Naive thymus-derived CD4-positive, alpha-beta T cell (primary cell): ENCODE measurements around the gene VAV3. TPM values are rescaled to one million over a fixed set of nuclear protein-coding genes. Genes with fewer than 3 reads are reported as not detected.

ENCODE experiments used
- ATAC-seq: fragments of 150-1000 bp; cut with Tn5 transposase; 2 replicates; pipeline ENCODE4 v1.10.0; 2021; ENCODE audit warnings: mild to moderate bottlenecking, moderate library complexity
- CTCF ChIA-PET: fragments of 350-600 bp; sonication (Branson Sonifier 250); formaldehyde crosslinking; loops from one replicate; lab custom pipeline; 2021; ENCODE audit warnings: antibody characterized with exemption; lab: Charles Lee
- POLR2A ChIA-PET: fragments of 350-600 bp; sonication (Branson Sonifier 250); formaldehyde crosslinking; loops from one replicate; lab custom pipeline; 2021; ENCODE audit warnings: antibody characterized with exemption, inconsistent platforms; lab: Charles Lee
- DNase-seq, 9 donors: peaks; one replicate each; pipeline versions ENCODE4 v3.0.0 to v3.0.0-alpha.2; 2020 to 2022; ENCODE audit warnings: mixed read lengths in 1 of 9
- H3K27ac ChIP-seq: one replicate; pipeline ENCODE4 v1.7.0; 2013; ENCODE audit warnings: mild to moderate bottlenecking, low read depth, low read length, moderate library complexity
- H3K27me3 ChIP-seq, 2 donors: one replicate each; pipeline ENCODE4 v1.7.0; 2013; ENCODE audit warnings: low read length in 2 of 2, mild to moderate bottlenecking in 2 of 2, moderate library complexity in 2 of 2; ENCODE audit not compliant: control insufficient read depth in 2 of 2, insufficient read depth in 2 of 2
- H3K36me3 ChIP-seq, 3 experiments: 1 replicate in 2 of 3; 2 replicates in 1 of 3; pipeline ENCODE4 v1.7.0; 2013; ENCODE audit warnings: low read length in 3 of 3, mild to moderate bottlenecking in 3 of 3, moderate library complexity in 1 of 3; ENCODE audit not compliant: insufficient read depth in 3 of 3, control insufficient read depth in 2 of 3
- H3K4me1 ChIP-seq, 2 donors: one replicate each; pipeline ENCODE4 v1.7.0; 2013; ENCODE audit warnings: low read length in 2 of 2, mild to moderate bottlenecking in 2 of 2, moderate library complexity in 1 of 2; ENCODE audit not compliant: control insufficient read depth in 2 of 2, insufficient read depth in 2 of 2
- H3K4me3 ChIP-seq: 2 replicates; pipeline ENCODE4 v1.7.0; 2013; ENCODE audit warnings: mild to moderate bottlenecking, low read length
- H3K9me3 ChIP-seq, 3 experiments: 1 replicate in 2 of 3; 2 replicates in 1 of 3; pipeline ENCODE4 v1.7.0; 2013; ENCODE audit warnings: low read length in 3 of 3; ENCODE audit not compliant: control insufficient read depth in 2 of 3
- H3K27ac Mint-ChIP-seq, 9 donors: one replicate each; pipeline ENCODE4 v1.8.0; 2020 to 2022; ENCODE audit warnings: mixed read lengths in 9 of 9, mild to moderate bottlenecking in 8 of 9, moderate library complexity in 5 of 9, inconsistent platforms in 2 of 9
- H3K27me3 Mint-ChIP-seq, 5 donors: one replicate each; pipeline ENCODE4 v1.8.0; 2021 to 2022; ENCODE audit warnings: mixed read lengths in 5 of 5, mild to moderate bottlenecking in 1 of 5
- H3K36me3 Mint-ChIP-seq, 5 donors: one replicate each; pipeline ENCODE4 v1.8.0; 2020 to 2022; ENCODE audit warnings: mixed read lengths in 5 of 5, mild to moderate bottlenecking in 3 of 5, inconsistent platforms in 1 of 5
- H3K4me1 Mint-ChIP-seq, 7 donors: one replicate each; pipeline ENCODE4 v1.8.0; 2020 to 2022; ENCODE audit warnings: mixed read lengths in 7 of 7, mild to moderate bottlenecking in 3 of 7, inconsistent platforms in 1 of 7
- H3K4me3 Mint-ChIP-seq, 10 donors: one replicate each; pipeline ENCODE4 v1.8.0; 2020 to 2022; ENCODE audit warnings: mild to moderate bottlenecking in 10 of 10, mixed read lengths in 10 of 10, moderate library complexity in 6 of 10, inconsistent platforms in 2 of 10
- H3K9me3 Mint-ChIP-seq, 11 donors: one replicate each; pipeline ENCODE4 v1.8.0; 2020 to 2022; ENCODE audit warnings: mixed read lengths in 11 of 11, mild to moderate bottlenecking in 4 of 11, inconsistent platforms in 1 of 11, moderate library complexity in 1 of 11
- intact Hi-C, 2 donors: fragments of 100-400 bp; cut with micrococcal nuclease; formaldehyde crosslinking; loops; one replicate each; pipeline ENCODE4 v1.15.1; 2023
- polyA plus RNA-seq, 2 donors: library from polyadenylated mRNA; unstranded; fragments of 300-500 nt; fragmentation: Illumina TruSeq; gene quantifications; one replicate each; pipeline ENCODE4 v1.2.3, GENCODE V29; 2021
- total RNA-seq, 6 experiments: library from RNA in 5 of 6; stranded (reverse) in 5 of 6; gene quantifications; 1 replicate in 5 of 6; 2 replicates in 1 of 6; pipeline ENCODE4 v1.2.3 and lab custom pipeline; 2021 to 2026

Gene VAV3
- total and polyA plus RNA-seq, 7 experiments from 2014 or later = 1.3 to 23.2 (median 2.7) TPM

DNA sequence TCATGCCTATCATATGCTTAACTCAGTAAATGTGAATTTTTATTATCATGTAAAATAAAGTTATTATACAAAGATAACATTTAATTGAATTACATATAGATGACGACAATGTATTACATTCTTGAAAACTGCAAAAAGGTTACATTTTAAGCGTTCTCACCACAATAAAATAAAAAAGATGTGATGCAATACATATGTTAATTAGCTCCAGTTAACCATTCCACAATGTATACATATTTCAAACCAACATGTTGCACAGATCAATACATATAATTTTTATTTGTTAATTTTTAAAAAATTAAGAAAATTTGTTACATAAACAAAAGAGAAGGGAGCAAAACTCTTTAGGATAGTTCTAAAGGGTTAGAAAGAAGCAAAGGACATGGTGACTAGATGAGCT, 183.7 kb downstream of the VAV3 start:
- Mint-ChIP-seq H3K9me3 (no peaks in the 10 kb centered on the region), H3K4me1 (peaks cover 14 to 28% (median 16%) of the 10 kb centered on the region in 7 donors), H3K4me3 (no peak overlapping the region), H3K27ac (no peak overlapping the region), H3K27me3 (peaks cover 0 to 2% (median 0%) of the 10 kb centered on the region in 5 donors), H3K36me3 (no peaks in the 10 kb centered on the region)
- DNase-seq = no peak
- ChIA-PET POLR2A (no interaction called here), CTCF (interaction anchor here (0.8 to 11.7 kb wide), 9 partner anchors 12 to 358 kb away, joined by 3 to 259 read pairs (median 5); no protein-coding TSS in a partner anchor)
- Histone ChIP-seq H3K27me3 (no peaks in the 10 kb centered on the region), H3K4me1 (peaks cover 11 to 16% of the 10 kb centered on the region in 2 donors), H3K27ac (no peak overlapping the region), H3K36me3 (no peaks in the 10 kb centered on the region), H3K4me3 (no peak overlapping the region), H3K9me3 (no peaks in the 10 kb centered on the region)
- ATAC-seq = no peak
- intact Hi-C loops = loop anchor here (5.0 to 10.0 kb wide), 3 partner anchors 264 to 1114 kb away; partner anchors contain the start of gene SLC25A24 (in 1 of the 2)

GRCh38 chr1:107777664-107778047, 187.3 kb downstream of the VAV3 start:
- intact Hi-C loops = no loop called here
- H3K4me3 ChIP-seq = no peak overlapping the region
- peaks cover 0 to 4% (median 0%) of the 10 kb centered on the region in 7 donors for H3K4me1 Mint-ChIP-seq
- no peaks in the 10 kb centered on the region for H3K36me3 Mint-ChIP-seq
- H3K27me3 Mint-ChIP-seq = peaks cover 0 to 2% (median 0%) of the 10 kb centered on the region in 5 donors
- CTCF ChIA-PET = interaction anchor here (0.6 to 11.7 kb wide), 2 partner anchors 112 to 349 kb away, joined by 3 to 259 read pairs; no protein-coding TSS in a partner anchor
- H3K27ac ChIP-seq = no peak overlapping the region
- no peak overlapping the region for H3K4me3 Mint-ChIP-seq
- H3K4me1 ChIP-seq = no peaks in the 10 kb centered on the region
- H3K27me3 ChIP-seq = no peaks in the 10 kb centered on the region
- no peaks in the 10 kb centered on the region for H3K9me3 ChIP-seq
- ATAC-seq (no peak), DNase-seq (no peak)
- H3K9me3 Mint-ChIP-seq = no peaks in the 10 kb centered on the region
- H3K36me3 ChIP-seq = no peaks in the 10 kb centered on the region
- H3K27ac Mint-ChIP-seq = no peak overlapping the region
- POLR2A ChIA-PET = no interaction called here

DNA sequence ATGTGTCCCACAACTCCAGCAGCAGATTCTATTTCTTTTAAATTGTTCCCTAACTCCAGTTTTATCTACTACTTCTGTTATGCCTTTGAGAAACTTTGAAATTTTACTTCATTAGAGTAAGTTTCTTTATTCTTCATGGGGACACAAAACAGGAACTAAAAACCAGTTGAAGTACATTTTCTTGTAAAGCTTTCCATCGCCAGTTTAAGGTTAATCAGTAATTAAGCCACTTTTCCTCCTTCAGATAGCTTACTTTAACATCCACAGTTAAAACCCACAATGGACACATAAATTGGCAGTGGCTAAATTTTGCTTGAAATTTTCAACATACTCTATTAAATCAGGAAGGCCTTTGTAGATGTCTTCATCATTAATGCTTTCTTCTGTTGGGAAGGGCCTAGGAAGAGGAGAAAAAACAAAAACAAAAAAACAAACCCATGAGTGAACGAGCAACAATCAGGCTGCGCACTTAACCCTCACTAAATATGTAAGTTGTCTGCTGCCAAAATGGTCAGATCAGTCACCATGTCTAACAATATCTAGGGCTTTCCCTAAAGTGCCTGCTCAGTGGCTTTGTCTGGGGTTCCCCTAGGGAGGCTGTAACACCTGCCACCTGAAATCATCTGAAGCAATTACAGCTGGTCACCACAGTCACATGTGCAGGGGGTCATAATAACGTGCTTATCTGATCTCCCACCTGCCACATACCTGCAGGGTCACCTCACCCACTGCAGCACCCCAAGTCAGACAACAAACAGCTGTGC, 187.9 kb downstream of the VAV3 start:
- no peak overlapping the region for H3K4me3 ChIP-seq
- ATAC-seq (no peak), DNase-seq (no peak)
- no peaks in the 10 kb centered on the region for H3K4me1 ChIP-seq
- Mint-ChIP-seq H3K9me3 (no peaks in the 10 kb centered on the region), H3K27ac (no peak overlapping the region), H3K27me3 (peaks cover 0 to 2% (median 0%) of the 10 kb centered on the region in 5 donors), H3K4me1 (peaks cover 0 to 1% (median 0%) of the 10 kb centered on the region in 7 donors), H3K4me3 (no peak overlapping the region), H3K36me3 (no peaks in the 10 kb centered on the region)
- intact Hi-C loops = no loop called here
- H3K27ac ChIP-seq = no peak overlapping the region
- H3K36me3 ChIP-seq = no peaks in the 10 kb centered on the region
- POLR2A ChIA-PET = no interaction called here
- CTCF ChIA-PET = interaction anchor here (11.7 kb wide), 1 partner anchor 349 kb away, joined by 259 read pairs; no protein-coding TSS in a partner anchor
- no peaks in the 10 kb centered on the region for H3K27me3 ChIP-seq
- H3K9me3 ChIP-seq = no peaks in the 10 kb centered on the region

GRCh38 chr1:107771377-107771776, 193.6 kb downstream of the VAV3 start:
- peaks cover 0 to 15% (median 11%) of the 10 kb centered on the region in 5 donors for H3K36me3 Mint-ChIP-seq
- ATAC-seq (no peak), DNase-seq (no peak)
- no peak overlapping the region for H3K27ac Mint-ChIP-seq
- H3K4me1 ChIP-seq = no peaks in the 10 kb centered on the region
- ChIA-PET CTCF (no interaction called here), POLR2A (no interaction called here)
- H3K4me3 Mint-ChIP-seq = no peak overlapping the region
- no peaks in the 10 kb centered on the region for H3K4me1 Mint-ChIP-seq
- no peaks in the 10 kb centered on the region for H3K9me3 ChIP-seq
- no peaks in the 10 kb centered on the region for H3K27me3 Mint-ChIP-seq
- no peaks in the 10 kb centered on the region for H3K27me3 ChIP-seq
- intact Hi-C loops = loop anchor here in 1 of 2 donors (5.0 kb wide), 1 partner anchor 51 kb away; no protein-coding TSS in a partner anchor
- no peak overlapping the region for H3K4me3 ChIP-seq
- no peak overlapping the region for H3K27ac ChIP-seq
- H3K36me3 ChIP-seq = no peaks in the 10 kb centered on the region
- no peaks in the 10 kb centered on the region for H3K9me3 Mint-ChIP-seq

DNA sequence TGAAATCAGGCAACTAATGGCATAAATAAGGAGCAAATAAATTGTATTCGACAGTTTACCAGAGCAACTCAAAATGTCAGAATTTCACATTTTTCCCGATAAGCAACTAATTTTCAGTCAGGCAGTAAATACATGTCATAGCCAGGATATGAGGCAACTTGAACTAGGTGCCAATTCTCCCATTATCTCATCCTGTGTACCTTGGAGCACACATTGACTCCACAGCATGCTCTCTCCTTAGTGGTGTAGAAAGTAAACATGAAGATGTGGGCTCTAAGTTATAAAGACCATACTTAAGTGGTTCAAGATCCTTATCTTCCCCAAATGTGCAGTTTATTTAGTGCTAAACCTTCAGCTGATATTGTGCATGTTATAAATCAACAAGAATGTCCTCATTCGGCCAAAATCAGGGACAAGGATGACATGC, 197.8 kb downstream of the VAV3 start:
- Mint-ChIP-seq H3K4me1 (no peaks in the 10 kb centered on the region), H3K27me3 (no peaks in the 10 kb centered on the region), H3K9me3 (no peaks in the 10 kb centered on the region), H3K36me3 (peaks cover 0 to 18% (median 11%) of the 10 kb centered on the region in 5 donors), H3K27ac (no peak overlapping the region), H3K4me3 (no peak overlapping the region)
- Histone ChIP-seq H3K27me3 (no peaks in the 10 kb centered on the region), H3K27ac (no peak overlapping the region), H3K9me3 (no peaks in the 10 kb centered on the region), H3K4me1 (no peaks in the 10 kb centered on the region), H3K4me3 (no peak overlapping the region), H3K36me3 (no peaks in the 10 kb centered on the region)
- intact Hi-C loops = no loop called here
- ChIA-PET POLR2A (no interaction called here), CTCF (no interaction called here)
- DNase-seq (no peak), ATAC-seq (no peak)

- ChIA-PET POLR2A (no interaction called here), CTCF (no interaction called here)
- Mint-ChIP-seq H3K4me1 (no peaks in the 10 kb centered on the region), H3K27me3 (no peaks in the 10 kb centered on the region), H3K27ac (no peak overlapping the region), H3K9me3 (no peaks in the 10 kb centered on the region), H3K4me3 (no peak overlapping the region), H3K36me3 (peaks cover 0 to 19% (median 11%) of the 10 kb centered on the region in 5 donors)
- no peaks in the 10 kb centered on the region for H3K27me3 ChIP-seq
- no peaks in the 10 kb centered on the region for H3K4me1 ChIP-seq
- no peaks in the 10 kb centered on the region for H3K9me3 ChIP-seq
- H3K27ac ChIP-seq = no peak overlapping the region
- intact Hi-C loops = no loop called here
- H3K36me3 ChIP-seq = no peaks in the 10 kb centered on the region
- no peak overlapping the region for H3K4me3 ChIP-seq
- DNase-seq = no peak
- ATAC-seq = no peak
Observed at GRCh38 chr1:107766533-107766932, 198.4 kb downstream of the VAV3 start.
